Peyer's patch (tissue), 4 donors: ENCODE measurements around the gene ZNF827.

Source experiments
- CTCF ChIP-seq, 6 experiments: fragments of 450-650 bp in 4 of 6; fragments of 200-600 bp in 2 of 6; sonication (generic) in 1 of 6; IDR thresholded peaks; one replicate each; pipeline ENCODE4 v1.5.1; 2017 to 2019; ENCODE audit warnings: antibody characterized with exemption in 6 of 6, mild to moderate bottlenecking in 3 of 6, moderate library complexity in 1 of 6
- POLR2A ChIP-seq, 2 donors: fragments of 450-650 bp; IDR thresholded peaks; one replicate each; pipeline ENCODE4 v1.5.1; 2017; ENCODE audit warnings: antibody characterized with exemption in 2 of 2, mild to moderate bottlenecking in 2 of 2, moderate library complexity in 2 of 2

DNA sequence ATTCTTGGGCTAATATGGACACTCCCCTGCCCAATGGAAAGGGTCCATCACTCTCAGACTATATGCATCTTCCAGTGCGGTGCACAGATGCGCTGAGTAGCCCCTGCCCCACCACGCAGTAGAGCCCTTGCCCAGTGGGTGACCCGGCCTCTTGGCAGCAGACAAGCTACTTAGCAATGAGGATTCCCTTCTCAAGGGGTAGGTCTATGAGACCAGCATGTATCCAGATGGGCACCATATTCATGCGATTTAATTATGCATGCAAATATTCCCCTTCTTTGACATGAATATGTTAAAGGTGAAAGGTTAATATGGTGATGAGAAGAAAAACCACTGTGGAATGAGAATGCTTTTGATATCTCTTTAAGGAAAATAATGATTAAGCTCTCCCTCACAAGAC is 77.7 kb downstream of the ZNF827 start:
- TF ChIP-seq CTCF (IDR thresholded peaks at IDR 0.05) (no peak), POLR2A (IDR thresholded peaks at IDR 0.05) (no peak)
